ENCODE results near the gene STAM. TPM values are rescaled to one million over a fixed set of nuclear protein-coding genes. Genes with fewer than 3 reads are reported as not detected.
A peak's percentile ranks its signal among the peaks of the same experiment; 100 is the strongest.

Gene STAM
- total and polyA plus RNA-seq, 10 of the 15 experiments (the other 5 are each of a cell fraction or from before 2014, with no cell fraction given): 8.8 to 15.9 (median 14.4) TPM

- Histone ChIP-seq H3K4me1 (ENCODE audit: control insufficient read depth, insufficient read depth, low read length) (peaks cover 12% of the 10 kb centered on the region), H2AFZ (ENCODE audit: control insufficient read depth, low read depth, low read length) (peak overlapping the region; percentile 26; the same call in 1 of the 2 replicates), H3K36me3 (ENCODE audit: control insufficient read depth in 2 of 2, insufficient read depth in 2 of 2, low read length in 1 of 2) (no peaks in the 10 kb centered on the region), H3K79me2 (ENCODE audit: control insufficient read depth, insufficient read depth, low read length) (peaks cover 28% of the 10 kb centered on the region), H3K27ac (ENCODE audit: control insufficient read depth, insufficient read depth) (peak overlapping the region; percentile 62), H3K27me3 (replicated peaks in 1 of 2; ENCODE audit: control insufficient read depth in 2 of 2, insufficient read depth in 2 of 2, low read length in 1 of 2) (no peaks in the 10 kb centered on the region), H4K20me1 (ENCODE audit: control insufficient read depth, insufficient read depth) (no peaks in the 10 kb centered on the region), H3K4me2 (ENCODE audit: control insufficient read depth, insufficient read depth) (peak overlapping the region; percentile 62), H3K9ac (ENCODE audit: control insufficient read depth, insufficient read depth, low read length) (peak overlapping the region; percentile 30), H3K9me3 (replicated peaks; ENCODE audit: control insufficient read depth, insufficient read depth, low read length) (no peaks in the 10 kb centered on the region), H3K4me3 (peak overlapping the region; percentile 55; the same call in 1 of the 2 replicates)
- ChIA-PET CTCF (no interaction called here), RAD21 (ENCODE audit: unreplicated experiment) (interaction anchor here (1.1 kb wide), 2 partner anchors 16 to 22 kb away, joined by 5 to 6 read pairs; no protein-coding TSS in a partner anchor), SMC1A (ENCODE audit: uncharacterized antibody, unreplicated experiment) (interaction anchor here (1.0 to 1.4 kb wide), 3 partner anchors 23 to 25 kb away, joined by 3 to 4 read pairs (median 4); partner anchors contain the start of gene STAM), POLR2A (interaction anchor here (0.7 to 1.4 kb wide), 4 partner anchors 11 to 164 kb away, joined by 3 to 6 read pairs (median 4); partner anchors contain the start of gene STAM)
- no TSS peak for BruUV-seq (replicated peaks)
- peak; percentile 76 for ATAC-seq
- peak; percentile 30 for DNase-seq (ENCODE audit: low read depth, low spot score)
- intact Hi-C loops (cut with micrococcal nuclease; ENCODE audit: unreplicated experiment): no loop called here
- FAIRE-seq: peak; percentile 44
- in situ Hi-C loops (cut with MboI): no loop called here
- WGBS (ENCODE audit: insufficient coverage, insufficient replicate concordance, low lambda C conversion rate, missing lambda C conversion rate): 3% methylated on average over 11 of the region's 11 CpGs
- no peak for TF ChIP-seq STAT3 (IDR thresholded peaks at IDR 0.05; ENCODE audit: low read depth, low read length)
- TF ChIP-seq TCF7 (IDR thresholded peaks at IDR 0.05; ENCODE audit: borderline replicate concordance): no peak
- TF ChIP-seq ATF7 (IDR thresholded peaks at IDR 0.05; ENCODE audit: low read depth): peak; percentile 65
- TF ChIP-seq TCF12 (IDR thresholded peaks at IDR 0.05; ENCODE audit: low read depth, low read length): no peak
- TF ChIP-seq ELK1 (IDR thresholded peaks at IDR 0.05; ENCODE audit: low read depth, low read length): no peak
- TF ChIP-seq USF1 (IDR thresholded peaks at IDR 0.05; ENCODE audit: borderline replicate concordance, extremely low read length, insufficient read depth, low read depth, low read length): no peak
- TF ChIP-seq ZBTB40 (IDR thresholded peaks at IDR 0.05; ENCODE audit: borderline replicate concordance): no peak
- peak; percentile 51; the same call in 1 of the 2 replicates for TF ChIP-seq JUNB (IDR thresholded peaks at IDR 0.05)
- TF ChIP-seq ZNF207 (IDR thresholded peaks at IDR 0.05; ENCODE audit: borderline replicate concordance): no peak
- no peak for TF ChIP-seq EED (IDR thresholded peaks at IDR 0.05; ENCODE audit: low read depth)
- no peak for TF ChIP-seq SMAD5 (IDR thresholded peaks at IDR 0.05; ENCODE audit: low read depth)
- no peak for TF ChIP-seq NFYB (IDR thresholded peaks at IDR 0.05; ENCODE audit: insufficient read depth, low read depth, low read length)
- TF ChIP-seq MTA2 (IDR thresholded peaks at IDR 0.05; ENCODE audit: low read depth): peak; percentile 69
- peak; percentile 73 for TF ChIP-seq RUNX3 (IDR thresholded peaks at IDR 0.05; ENCODE audit: low read length)
- no peak for TF ChIP-seq EP300 (IDR thresholded peaks at IDR 0.05; ENCODE audit: borderline replicate concordance in 1 of 2, control insufficient read depth in 1 of 2, low read depth in 2 of 2, low read length in 2 of 2)
- peak in 1 of 2 experiments; percentile 71; a peak in 2 of 4 replicates for TF ChIP-seq CEBPB (IDR thresholded peaks at IDR 0.05; ENCODE audit: borderline replicate concordance in 1 of 2, low read depth in 2 of 2, low read length in 2 of 2)
These were observed 25.4 kb downstream of the STAM start for GRCh38 chr10:17669185-17669872.
